Measurements from ENCODE around the gene TBC1D8.

DNA sequence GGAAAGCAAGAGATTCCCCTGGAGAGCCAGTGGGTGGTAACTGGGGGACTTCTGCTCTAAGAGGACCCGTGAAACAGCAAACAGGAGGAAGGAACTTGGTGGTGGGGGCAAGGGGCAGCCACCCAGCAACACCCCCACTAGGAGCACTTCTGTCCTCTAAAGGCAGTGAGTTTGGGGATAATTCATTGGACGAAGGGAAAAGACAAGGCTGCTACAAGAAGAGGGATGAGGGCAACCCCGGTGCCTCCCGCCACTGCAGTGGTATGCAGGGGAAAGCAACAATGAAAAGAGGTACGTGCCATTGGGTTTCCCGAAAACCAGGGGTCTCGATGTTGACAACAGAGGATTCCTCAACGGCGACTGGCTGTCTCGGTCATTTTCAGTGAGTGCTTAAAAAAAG is 140.0 kb downstream of the TBC1D8 start:
- TF ChIP-seq, protein P1, sequence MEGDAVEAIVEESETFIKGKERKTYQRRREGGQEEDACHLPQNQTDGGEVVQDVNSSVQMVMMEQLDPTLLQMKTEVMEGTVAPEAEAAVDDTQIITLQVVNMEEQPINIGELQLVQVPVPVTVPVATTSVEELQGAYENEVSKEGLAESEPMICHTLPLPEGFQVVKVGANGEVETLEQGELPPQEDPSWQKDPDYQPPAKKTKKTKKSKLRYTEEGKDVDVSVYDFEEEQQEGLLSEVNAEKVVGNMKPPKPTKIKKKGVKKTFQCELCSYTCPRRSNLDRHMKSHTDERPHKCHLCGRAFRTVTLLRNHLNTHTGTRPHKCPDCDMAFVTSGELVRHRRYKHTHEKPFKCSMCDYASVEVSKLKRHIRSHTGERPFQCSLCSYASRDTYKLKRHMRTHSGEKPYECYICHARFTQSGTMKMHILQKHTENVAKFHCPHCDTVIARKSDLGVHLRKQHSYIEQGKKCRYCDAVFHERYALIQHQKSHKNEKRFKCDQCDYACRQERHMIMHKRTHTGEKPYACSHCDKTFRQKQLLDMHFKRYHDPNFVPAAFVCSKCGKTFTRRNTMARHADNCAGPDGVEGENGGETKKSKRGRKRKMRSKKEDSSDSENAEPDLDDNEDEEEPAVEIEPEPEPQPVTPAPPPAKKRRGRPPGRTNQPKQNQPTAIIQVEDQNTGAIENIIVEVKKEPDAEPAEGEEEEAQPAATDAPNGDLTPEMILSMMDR (IDR thresholded peaks at IDR 0.05; ENCODE audit: control extremely low read depth in 1 of 3, insufficient read depth in 1 of 3, low read depth in 1 of 3, low read length in 3 of 3) = no peak
- TF ChIP-seq RFX5 (IDR thresholded peaks at IDR 0.05; ENCODE audit: borderline replicate concordance, low read depth, low read length) (no peak), MAFK (IDR thresholded peaks at IDR 0.05; ENCODE audit: low read depth, low read length) (no peak), SP1 (IDR thresholded peaks at IDR 0.05; ENCODE audit: low read depth, low read length) (no peak), POLR2AphosphoS5 (IDR thresholded peaks at IDR 0.05; ENCODE audit: low read depth, low read length) (0 out of 2 replicates have a peak, but pooled peaks have one; percentile 37), EZH2 (IDR thresholded peaks at IDR 0.05; ENCODE audit: low read depth, low read length, severe bottlenecking) (no peak), CTBP2 (IDR thresholded peaks at IDR 0.05; ENCODE audit: borderline replicate concordance, insufficient read depth, insufficient read length, low read length) (no peak), YY1 (IDR thresholded peaks at IDR 0.05; ENCODE audit: low read depth, low read length) (no peak), ZNF274 (IDR thresholded peaks at IDR 0.05; ENCODE audit: borderline replicate concordance, extremely low read depth, low read length) (no peak), JUND (IDR thresholded peaks at IDR 0.05; ENCODE audit: low read length) (no peak)
- TF ChIP-seq, protein P2, sequence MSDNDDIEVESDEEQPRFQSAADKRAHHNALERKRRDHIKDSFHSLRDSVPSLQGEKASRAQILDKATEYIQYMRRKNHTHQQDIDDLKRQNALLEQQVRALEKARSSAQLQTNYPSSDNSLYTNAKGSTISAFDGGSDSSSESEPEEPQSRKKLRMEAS (IDR thresholded peaks at IDR 0.05) = no peak
